HG02870 (cell line): Measurements from ENCODE around the gene MLXIP.

Experiments
- ATAC-seq: cut with Tn5 transposase; IDR thresholded peaks from one replicate; pipeline ENCODE4 v1.9.1; 2021; ENCODE audit warnings: mild to moderate bottlenecking, moderate library complexity; ENCODE audit not compliant: unreplicated experiment

The MLXIP gene

DNA sequence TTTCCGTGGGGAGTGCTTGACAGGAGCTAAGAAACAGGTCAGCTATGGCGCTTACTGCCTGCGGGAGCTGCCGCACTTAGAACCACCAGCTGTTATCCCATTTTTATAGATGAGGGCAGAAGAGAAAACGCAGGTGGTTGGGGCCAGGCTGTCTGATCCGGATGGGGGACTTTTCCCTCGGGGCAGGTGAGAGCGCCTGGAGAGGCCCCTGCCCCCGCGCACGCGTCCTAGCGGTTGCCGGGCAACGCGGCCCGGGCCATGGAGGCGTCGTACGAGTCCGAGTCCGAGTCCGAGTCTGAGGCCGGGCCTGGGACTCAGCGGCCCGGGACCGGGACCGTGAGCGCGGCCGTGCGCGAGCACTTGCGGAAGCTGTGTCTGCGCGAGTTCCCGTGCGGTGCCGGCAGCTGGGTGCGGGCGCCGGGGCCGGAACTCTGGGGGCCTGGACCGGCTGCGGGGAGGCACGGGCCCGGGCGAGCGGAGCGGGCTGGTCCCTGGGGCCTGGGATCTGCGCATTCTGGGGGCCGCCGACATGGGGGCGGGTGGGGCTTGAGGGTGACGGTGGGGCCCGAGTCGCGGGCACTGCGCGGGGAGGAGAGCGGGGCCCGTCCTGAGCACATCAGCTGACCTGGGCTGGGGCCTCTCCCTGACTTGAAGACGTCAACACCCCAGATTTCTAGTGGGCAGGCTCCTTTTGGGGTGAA, 104.5 kb downstream of the MLXIP start, which contains the start of gene LRRC43:
TSS of gene LRRC43 (plus strand) at position 237 of the 701 bp plus-strand sequence. CDS start at position 259, 22 bp downstream.
- no peak for ATAC-seq

DNA sequence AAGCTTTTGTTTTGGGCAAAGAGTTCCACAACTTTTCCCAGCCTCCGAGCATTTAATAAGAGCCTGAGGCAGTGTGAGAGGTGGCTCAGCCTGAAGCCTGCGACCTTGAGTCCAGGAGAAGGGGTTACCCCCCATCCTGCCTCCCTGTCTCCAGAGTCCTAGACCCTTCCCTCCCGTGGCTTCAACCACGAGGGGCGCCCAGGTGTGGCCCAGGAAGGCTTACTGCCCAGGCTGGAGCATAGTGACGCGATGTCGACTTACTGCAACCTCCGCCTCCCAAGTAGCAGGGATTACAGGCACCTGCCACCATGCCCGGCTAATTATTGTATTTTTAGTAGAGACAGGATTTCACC, 105.0 kb downstream of the MLXIP start:
- no peak for ATAC-seq

DNA sequence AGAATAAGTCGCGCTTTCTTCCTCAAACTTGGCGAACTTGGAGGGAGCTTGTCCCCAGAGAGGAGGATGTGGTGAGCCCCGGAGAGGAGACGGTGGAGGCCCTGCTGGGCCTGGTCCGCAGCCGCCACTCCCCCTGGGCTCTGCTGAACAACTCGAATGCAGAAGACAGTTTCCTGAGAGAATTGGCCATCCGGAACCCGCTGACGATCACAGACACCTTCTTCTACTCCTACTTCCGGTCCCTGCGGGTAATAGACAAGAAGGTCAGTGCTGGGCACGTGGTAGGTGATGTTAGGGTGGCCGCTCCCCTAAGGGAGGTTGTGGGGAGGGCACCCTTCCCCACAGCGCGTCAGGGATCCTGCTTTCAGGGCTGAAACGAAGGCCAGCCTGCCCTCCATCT, 106.0 kb downstream of the MLXIP start:
- no peak for ATAC-seq

DNA sequence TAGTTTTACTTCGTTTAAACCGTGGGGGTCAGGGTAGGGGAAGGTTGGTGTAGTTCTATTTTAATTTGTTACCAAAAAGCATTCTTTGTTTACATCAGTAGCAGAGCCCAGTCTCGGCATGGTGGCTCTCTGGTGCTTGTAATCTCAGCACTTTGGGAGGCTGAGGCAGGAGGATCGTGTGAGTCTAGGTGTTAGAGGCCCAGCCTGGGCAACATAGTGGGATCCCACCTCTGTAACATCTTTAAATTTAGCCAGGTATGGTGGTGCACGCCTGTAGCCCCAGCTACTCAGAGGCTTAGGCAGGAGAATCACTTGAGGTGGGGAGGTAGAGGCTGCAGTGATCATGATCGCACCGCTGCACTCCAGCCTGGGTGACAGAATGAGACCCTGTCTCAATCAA, 106.5 kb downstream of the MLXIP start:
- ATAC-seq = no peak

DNA sequence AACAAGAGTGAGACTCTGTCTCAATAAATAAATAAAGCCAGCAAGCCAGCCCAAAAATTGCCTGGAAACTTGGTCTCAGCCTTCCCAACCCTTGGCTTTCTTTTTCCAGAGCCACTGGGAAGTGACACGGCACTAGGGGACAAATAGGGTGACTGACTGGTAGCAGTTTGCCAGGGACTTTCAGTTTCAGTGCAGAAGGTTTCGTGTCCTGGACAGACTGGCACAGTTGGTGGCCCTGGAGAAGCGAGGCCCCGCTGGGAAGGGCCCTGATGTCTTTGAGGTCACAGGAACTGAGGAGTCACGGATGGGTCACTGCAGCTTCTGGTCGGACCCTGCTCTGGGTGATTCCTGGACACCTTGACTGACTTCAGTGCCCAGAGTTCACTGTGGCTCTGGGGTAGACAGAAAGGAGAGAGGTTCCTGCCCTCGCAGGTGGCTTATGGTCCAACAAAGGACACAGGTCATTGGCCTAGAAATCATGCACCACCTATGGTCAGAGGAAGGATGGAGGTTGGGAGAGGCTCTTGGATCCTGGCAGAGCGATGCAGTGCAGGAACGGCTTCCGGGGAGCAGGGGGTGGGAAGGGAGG, 107.0 kb downstream of the MLXIP start:
- ATAC-seq = no peak

DNA sequence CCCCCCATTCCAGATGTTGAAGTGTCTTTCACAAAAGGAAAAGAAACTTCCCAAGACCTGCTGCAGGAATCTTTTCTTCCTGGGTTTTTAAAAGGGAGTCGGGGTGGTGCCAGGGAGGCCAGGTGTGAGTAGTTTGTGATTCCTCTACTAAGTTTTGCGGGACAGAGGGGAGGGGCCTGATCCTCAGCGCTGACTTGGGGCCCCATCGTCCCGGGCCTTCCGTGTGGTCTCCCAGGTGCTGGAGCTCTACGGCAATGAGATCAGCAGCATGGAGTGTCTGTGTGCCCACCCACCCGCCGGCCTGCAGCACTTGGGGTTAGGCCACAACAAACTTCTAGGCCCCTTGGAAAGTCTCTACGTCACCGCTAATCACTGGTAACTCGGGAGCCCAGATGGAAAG, 108.9 kb downstream of the MLXIP start:
- no peak for ATAC-seq

DNA sequence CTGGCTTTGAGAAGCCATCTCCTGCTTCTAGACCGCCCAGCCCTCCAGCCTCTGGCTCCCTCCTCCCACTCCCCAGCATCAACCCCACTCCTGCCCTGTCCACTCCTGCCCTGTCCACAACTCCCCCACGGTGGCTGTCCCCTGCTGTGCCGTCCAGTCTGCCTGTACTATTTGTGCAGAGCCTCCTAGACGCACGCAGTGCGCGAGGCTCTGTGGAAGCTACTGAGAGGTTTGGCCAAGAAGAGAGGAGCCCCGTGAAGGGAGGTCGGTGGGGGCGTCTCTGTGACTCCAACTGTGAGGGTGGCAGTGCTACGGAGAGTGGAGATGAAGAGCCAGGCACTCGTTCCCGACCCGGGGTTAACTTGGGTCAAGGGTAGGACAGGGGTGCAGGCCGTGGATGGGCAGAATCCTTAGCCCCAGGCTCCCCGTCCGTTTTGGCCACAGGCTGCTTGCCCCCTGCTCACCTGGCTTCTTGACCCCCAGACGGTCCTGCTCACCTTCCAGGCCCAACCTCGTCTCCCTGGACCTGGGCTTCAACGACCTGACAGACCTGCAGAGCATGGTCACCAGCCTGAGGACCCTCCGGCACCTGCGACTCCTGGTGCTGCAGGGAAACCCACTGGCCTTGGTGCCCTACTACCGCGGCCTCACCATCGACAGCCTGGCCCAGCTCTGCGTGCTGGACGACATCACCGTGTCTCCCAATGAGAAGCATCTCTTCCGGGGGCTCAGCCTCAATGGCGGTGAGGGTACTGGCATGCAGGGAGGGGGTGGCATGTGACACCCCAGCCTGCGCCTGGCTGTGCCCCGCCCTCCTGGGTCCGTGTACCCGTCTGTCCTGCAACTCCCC, 111.3 kb downstream of the MLXIP start:
- no peak for ATAC-seq

DNA sequence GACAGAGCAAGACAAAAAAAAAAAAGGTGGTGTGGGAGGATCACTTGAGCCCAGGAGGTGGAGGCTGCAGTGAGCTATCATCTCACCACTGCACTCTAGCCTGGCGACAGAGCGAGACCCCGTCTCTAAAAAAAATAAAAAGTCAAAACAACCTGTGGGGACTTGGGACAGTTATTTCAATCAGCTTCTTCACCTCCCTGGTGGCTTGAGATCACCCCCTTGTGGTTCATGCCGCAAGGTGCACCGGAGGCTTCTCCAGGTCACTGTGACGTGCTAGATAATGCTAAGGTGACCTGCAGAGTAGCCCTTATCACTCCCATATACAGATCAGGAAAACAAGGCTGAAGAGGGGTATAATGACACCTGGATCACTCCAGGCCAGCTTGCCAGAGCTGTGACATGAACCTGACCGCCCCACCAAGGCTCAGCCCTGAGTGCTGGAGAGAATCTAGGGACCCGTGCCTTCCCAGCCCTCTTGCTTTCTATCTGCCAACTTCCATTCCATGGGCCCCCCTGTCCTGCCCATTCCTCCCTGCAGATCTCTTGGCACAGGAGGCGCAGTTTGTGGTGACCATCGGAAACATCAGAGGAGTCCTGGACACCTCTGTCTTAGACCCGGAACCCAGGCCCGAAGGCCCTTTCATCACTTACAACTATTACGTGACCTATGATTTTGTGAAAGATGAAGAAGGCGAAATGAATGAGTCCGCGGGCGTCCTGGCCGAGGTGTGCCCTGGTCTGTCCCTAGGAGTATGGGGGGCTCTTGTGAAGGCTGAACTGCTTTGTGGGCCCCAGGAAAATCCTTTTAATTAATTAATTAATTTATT, 112.5 kb downstream of the MLXIP start:
- ATAC-seq = no peak

DNA sequence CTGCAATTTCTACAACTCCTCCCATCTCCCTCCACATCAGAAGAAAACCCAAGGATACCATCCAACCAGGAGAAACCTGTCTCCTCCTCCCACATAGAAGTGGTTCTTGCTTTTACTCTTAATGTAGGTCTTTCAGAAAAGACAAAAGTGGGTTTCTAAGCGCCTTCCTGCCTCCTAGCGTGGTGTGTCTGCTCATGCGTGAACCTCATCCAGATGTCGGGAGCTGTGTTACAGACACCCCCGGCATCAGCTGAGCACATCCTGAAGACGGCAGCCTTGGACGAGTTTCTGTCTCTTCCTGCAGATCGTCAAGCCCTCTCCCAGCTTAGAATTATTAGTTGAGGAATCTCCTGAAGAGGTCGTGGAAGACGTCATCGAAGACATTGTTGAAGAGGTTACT, 113.9 kb downstream of the MLXIP start:
- no peak for ATAC-seq

DNA sequence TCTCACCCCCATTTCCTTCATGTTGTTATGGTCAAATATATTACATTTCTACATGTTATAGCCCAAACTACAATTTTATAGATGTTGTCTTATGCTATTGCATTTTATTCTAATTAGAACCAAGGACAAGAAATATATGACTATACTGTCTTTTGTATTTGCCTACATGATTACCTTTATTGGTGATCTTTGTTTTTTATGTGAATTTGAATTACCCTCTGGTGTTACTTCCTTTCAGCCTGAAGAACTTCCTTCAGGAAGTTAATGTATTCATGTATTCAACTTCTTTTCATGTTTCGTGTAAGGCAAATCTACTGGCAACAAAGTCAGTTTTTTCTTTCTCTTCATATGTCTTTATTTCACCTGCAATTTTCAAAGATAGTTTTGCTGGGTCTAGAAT, 116.2 kb downstream of the MLXIP start:
- ATAC-seq = no peak

DNA sequence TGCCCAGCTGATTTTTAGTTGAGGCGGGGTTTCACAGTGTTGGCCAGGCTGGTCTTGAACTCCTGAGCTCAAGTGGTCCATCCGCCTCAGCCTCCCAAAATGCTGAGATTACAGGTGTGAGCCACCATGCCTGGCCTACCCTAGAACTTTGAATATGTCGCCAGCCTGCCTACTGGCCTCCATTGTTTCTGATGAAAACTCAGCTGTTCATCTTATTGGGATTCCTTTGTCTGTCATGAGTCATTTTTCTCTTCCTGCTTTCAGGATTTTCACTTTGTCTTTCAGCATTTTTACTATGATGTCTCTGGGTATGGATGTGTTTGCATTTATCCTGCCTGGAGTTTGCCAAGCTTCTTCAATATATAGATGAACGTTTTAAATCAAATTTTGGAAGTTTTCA, 116.8 kb downstream of the MLXIP start:
- no peak for ATAC-seq
